Thyroid gland (tissue), 4 donors: Measurements from ENCODE around the gene ATF4.

ENCODE experiments used
- CTCF ChIP-seq, 6 experiments: fragments of 200-600 bp in 3 of 6; fragments of 450-650 bp in 3 of 6; sonication (generic) in 3 of 6; IDR thresholded peaks; one replicate each; pipeline ENCODE4 v1.5.1; 2016 to 2019; ENCODE audit warnings: antibody characterized with exemption in 6 of 6, mild to moderate bottlenecking in 2 of 6, inconsistent platforms in 1 of 6, moderate library complexity in 1 of 6
- POLR2A ChIP-seq, 2 donors: fragments of 450-650 bp; IDR thresholded peaks; one replicate each; pipeline ENCODE4 v1.6.1; 2017; ENCODE audit warnings: antibody characterized with exemption in 2 of 2, mild to moderate bottlenecking in 2 of 2, moderate library complexity in 1 of 2

GRCh38 chr22:39524089-39524752 lies 3.9 kb downstream of the ATF4 start:
- TF ChIP-seq CTCF (IDR thresholded peaks at IDR 0.05) (no peak), POLR2A (IDR thresholded peaks at IDR 0.05) (no peak)
